Peyer's patch (tissue), 4 donors: ENCODE results near the gene INTS4.
"Not testable (repeated sequence)": the region's sequence is repeated elsewhere in the genome, so short reads cannot be mapped to it uniquely, and the experiment has no call there.

Source experiments
- CTCF ChIP-seq, 6 experiments: fragments of 450-650 bp in 4 of 6; fragments of 200-600 bp in 2 of 6; sonication (generic) in 1 of 6; IDR thresholded peaks; one replicate each; pipeline ENCODE4 v1.5.1; 2017 to 2019; ENCODE audit warnings: antibody characterized with exemption in 6 of 6, mild to moderate bottlenecking in 3 of 6, moderate library complexity in 1 of 6
- POLR2A ChIP-seq, 2 donors: fragments of 450-650 bp; IDR thresholded peaks; one replicate each; pipeline ENCODE4 v1.5.1; 2017; ENCODE audit warnings: antibody characterized with exemption in 2 of 2, mild to moderate bottlenecking in 2 of 2, moderate library complexity in 2 of 2

- not testable (repeated sequence) for TF ChIP-seq CTCF, POLR2A (IDR thresholded peaks at IDR 0.05)
These were observed 103.2 kb downstream of the INTS4 start for GRCh38 chr11:77891256-77891655.
